ENCODE measurements around the gene RNFT2. TPM values are rescaled to one million over a fixed set of nuclear protein-coding genes. Genes with fewer than 3 reads are reported as not detected.

Gene RNFT2
- total RNA-seq, 4 donors from 2014 or later = 0.68 to 1.2 (median 1.2) TPM; not detected in 1

DNA sequence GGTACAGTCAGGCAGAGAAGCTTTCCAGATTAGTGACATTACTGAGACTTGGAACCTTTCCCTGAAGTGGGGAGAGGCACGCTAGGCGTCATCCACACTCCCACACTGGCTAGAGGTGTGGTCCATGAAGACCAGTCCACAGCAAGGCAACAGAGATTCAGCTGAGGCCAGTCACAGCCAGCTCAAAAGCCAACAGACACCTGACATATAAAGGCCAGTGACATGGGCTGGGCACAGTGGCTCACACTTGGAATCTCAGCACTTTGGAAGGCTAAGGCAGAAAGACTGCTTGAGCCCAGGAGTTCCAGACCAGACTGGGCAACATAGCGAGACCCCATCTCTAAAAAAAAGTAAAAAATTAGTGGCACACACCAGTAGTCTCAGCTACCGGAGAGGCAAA, 132.2 kb downstream of the RNFT2 start:
- WGBS, 2 donors = 58 to 60% methylated on average over 4 of the region's 4 CpGs

DNA sequence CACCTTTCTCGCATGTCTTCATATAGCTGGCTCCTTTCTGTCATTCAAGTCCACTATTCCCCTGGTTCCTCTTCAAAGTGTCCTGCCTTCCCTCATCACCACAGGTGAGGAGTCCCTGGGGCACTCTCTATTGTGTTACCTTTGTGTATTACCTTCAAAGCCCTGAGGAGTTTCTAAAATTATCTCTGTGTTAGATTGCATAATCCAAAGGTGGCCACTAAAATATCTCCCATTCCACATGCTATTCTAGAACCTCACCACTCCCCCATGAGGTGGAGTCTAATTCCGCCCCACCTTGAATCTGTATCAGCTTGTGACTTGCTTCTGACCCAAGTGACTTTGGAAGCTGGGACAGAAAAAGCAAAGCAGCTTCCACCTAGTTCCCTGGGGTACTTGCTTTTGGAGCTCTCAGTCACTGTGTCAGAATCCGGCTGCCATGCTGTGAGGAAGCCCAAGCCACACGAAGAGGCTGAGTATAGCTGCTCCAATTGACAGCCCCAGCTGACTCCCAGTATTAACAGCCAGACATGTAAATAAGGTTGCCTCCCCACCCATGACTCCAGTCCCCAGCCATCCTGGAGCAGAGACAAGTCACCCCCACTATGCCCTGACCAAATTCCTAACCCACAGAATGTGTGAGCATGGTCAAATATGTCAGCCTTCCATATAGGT, 136.3 kb downstream of the RNFT2 start:
- no peak overlapping the region for H3K4me3 ChIP-seq (ENCODE audit: low read depth, poor library complexity, severe bottlenecking)
- TF ChIP-seq POLR2A (IDR thresholded peaks at IDR 0.05) = no peak
- TF ChIP-seq, protein P1, sequence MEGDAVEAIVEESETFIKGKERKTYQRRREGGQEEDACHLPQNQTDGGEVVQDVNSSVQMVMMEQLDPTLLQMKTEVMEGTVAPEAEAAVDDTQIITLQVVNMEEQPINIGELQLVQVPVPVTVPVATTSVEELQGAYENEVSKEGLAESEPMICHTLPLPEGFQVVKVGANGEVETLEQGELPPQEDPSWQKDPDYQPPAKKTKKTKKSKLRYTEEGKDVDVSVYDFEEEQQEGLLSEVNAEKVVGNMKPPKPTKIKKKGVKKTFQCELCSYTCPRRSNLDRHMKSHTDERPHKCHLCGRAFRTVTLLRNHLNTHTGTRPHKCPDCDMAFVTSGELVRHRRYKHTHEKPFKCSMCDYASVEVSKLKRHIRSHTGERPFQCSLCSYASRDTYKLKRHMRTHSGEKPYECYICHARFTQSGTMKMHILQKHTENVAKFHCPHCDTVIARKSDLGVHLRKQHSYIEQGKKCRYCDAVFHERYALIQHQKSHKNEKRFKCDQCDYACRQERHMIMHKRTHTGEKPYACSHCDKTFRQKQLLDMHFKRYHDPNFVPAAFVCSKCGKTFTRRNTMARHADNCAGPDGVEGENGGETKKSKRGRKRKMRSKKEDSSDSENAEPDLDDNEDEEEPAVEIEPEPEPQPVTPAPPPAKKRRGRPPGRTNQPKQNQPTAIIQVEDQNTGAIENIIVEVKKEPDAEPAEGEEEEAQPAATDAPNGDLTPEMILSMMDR (IDR thresholded peaks at IDR 0.05) = no peak
- no peak for DNase-seq (ENCODE audit: low spot score in 2 of 2)
- intact Hi-C loops (cut with DNase I; ENCODE audit: low total_unique reads) = no loop called here
- WGBS, 2 donors = 91 to 97% methylated on average over 4 of the region's 4 CpGs

More for the DNA sequence above, 132.2 kb downstream of the RNFT2 start:
- no peak overlapping the region for H3K4me3 ChIP-seq (ENCODE audit: low read depth, poor library complexity, severe bottlenecking)
- no peak for DNase-seq (ENCODE audit: low spot score in 2 of 2)
- intact Hi-C loops (cut with DNase I; ENCODE audit: low total_unique reads) = no loop called here
- no peak for TF ChIP-seq POLR2A (IDR thresholded peaks at IDR 0.05)
- TF ChIP-seq, protein P1 (IDR thresholded peaks at IDR 0.05) = no peak

DNA sequence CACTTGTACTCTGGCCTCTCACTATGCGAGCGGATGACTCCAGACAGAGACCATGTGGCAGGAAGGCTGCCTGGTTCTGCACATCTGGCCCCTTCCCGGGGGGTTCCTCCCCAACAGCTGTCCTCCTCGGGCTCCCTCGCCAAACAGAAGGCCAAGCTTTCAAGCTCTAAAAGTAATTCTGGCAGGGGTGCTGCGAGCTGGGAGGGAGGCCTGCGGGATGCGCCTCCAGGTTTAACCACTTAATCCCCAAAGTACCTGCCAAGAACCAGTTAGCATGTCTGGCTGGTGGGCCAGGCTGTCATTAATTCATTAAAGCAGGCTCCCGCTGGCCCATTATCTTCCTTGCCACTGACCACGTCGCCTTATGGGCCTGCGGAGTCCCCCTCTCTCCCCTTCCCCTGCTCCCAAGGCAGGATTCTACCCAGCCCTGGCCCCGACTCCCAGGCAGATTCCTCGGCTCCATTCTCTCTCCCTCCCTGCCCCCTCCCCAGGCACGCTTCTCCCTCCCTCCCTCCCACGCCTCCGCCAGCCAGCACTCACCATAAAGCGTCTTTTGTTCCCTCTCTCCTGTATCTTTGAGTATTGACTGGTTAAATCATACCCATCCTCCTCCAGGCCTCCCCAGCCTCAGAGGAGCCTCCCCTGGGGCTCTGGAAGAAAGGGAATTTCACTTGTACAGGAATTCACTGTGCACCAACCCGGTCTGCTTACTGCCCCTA, 138.2 kb downstream of the RNFT2 start:
- no peak overlapping the region for H3K4me3 ChIP-seq (ENCODE audit: low read depth, poor library complexity, severe bottlenecking)
- WGBS, 2 donors = 13 to 19% methylated on average over 19 of the region's 19 CpGs
- intact Hi-C loops (cut with DNase I; ENCODE audit: low total_unique reads) = no loop called here
- no peak for DNase-seq (ENCODE audit: low spot score in 2 of 2)
- TF ChIP-seq POLR2A (IDR thresholded peaks at IDR 0.05) = no peak
- TF ChIP-seq, protein P1 (IDR thresholded peaks at IDR 0.05) = no peak

DNA sequence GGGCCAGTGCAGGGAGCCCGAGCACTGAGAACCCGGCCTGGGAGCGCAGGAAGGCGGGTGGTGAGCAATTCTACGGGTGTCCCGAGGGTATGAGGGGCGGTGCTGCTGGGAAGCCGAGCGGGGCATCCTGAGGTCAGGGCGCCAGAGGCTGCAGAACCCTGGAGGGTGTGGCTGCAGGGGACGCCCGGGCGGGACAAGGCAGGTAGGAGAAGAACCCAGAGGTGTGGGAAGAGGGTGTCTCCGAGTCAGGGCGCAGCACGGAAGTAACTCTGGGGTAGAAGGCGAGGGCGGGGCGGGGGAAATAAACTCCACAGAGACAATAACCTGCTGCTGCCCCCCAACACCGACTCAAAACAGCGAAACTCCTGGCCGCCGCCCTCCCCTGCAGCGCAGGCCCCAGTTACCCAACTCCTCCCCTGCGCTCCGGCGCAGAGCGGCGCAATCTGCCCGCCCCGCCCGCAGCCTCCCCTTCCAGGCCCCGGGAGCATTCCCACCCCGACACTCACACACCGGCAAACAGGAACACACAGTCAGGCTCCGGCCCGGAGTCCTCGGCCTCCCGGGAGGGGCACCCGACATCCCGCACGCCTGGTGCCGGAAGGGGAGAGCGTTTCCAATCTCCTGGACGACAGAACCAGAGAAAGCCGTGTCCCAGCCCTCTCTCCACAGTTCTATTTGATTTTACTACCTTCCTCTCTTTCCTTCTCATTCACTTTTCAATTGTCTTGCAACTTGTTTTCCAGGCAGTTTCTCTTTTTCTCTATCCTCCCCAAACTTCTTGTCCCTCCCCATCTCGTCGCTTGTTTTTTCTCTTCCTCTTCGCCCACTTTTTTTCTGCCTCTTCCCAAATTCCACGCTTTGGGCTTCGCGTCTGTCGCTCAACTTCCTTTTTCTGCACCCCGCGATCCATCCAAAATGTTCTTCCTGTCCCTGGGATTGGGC, 140.7 kb downstream of the RNFT2 start:
- intact Hi-C loops (cut with DNase I; ENCODE audit: low total_unique reads) = no loop called here
- H3K4me3 ChIP-seq (ENCODE audit: low read depth, poor library complexity, severe bottlenecking) = no peak overlapping the region
- TF ChIP-seq POLR2A (IDR thresholded peaks at IDR 0.05) = no peak
- TF ChIP-seq, protein P1 (IDR thresholded peaks at IDR 0.05) = no peak
- WGBS, 2 donors = 2 to 3% methylated on average over 47 to 54 of the region's 55 CpGs
- no peak for DNase-seq (ENCODE audit: low spot score in 2 of 2)

DNA sequence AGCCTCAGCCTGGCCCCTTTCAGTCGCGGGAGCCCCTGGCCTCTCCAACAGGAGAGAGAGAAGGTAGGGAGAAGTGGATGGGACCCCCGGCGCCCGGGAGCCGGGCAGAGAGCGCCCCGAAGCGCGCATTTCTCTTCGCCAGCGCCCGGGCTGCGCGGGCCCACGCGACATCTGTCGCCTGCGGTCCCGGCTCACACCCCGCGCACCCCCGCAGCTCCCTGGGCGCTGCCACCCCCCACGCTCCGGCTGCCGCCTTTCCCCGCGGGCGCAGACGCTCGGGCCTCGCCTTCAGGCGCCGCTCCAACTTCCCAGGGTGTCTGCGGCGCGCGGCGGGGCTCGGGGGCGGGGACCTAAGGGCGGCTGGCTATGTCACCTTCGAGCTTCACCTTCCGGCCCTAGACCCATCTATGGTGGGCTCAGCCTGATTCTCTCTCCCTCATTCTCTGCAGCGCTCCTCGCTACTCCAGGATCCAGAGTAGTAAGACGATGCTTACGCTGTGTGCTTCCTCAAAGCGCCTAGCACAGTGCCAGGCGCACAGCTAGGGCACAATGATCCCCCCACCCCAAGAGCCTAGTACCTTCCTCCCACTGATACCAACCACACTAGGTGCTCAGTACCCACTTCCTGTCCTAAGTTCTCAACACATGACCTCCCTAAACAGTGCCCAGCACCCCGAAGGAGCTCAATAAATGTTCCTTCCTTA, 141.5 kb downstream of the RNFT2 start:
- no peak overlapping the region for H3K4me3 ChIP-seq (ENCODE audit: low read depth, poor library complexity, severe bottlenecking)
- WGBS, 2 donors = 2% methylated on average over 17 to 26 of the region's 52 CpGs
- TF ChIP-seq, protein P1 (IDR thresholded peaks at IDR 0.05) = no peak
- intact Hi-C loops (cut with DNase I; ENCODE audit: low total_unique reads) = no loop called here
- no peak for DNase-seq (ENCODE audit: low spot score in 2 of 2)

All from lower leg skin (tissue), 4 donors.